Epithelial cell of esophagus (primary cell): ENCODE measurements around the gene MOSPD3.

Experiments
- DNase-seq: peaks from one replicate; pipeline ENCODE4 v3.0.0; 2010; ENCODE audit warnings: low read depth
- H3K4me3 ChIP-seq: 2 replicates; pipeline ENCODE4 v1.5.1; 2011; ENCODE audit warnings: mild to moderate bottlenecking, low read length, control low read depth
- TF ChIP-seq, protein P1 (sequence below): IDR thresholded peaks from 2 replicates; pipeline ENCODE4 v1.5.1; 2011; ENCODE audit warnings: low read depth, mild to moderate bottlenecking, low read length, control low read depth, inconsistent platforms; ENCODE audit not compliant: insufficient read depth; ENCODE audit errors: missing control alignments

Gene MOSPD3

DNA sequence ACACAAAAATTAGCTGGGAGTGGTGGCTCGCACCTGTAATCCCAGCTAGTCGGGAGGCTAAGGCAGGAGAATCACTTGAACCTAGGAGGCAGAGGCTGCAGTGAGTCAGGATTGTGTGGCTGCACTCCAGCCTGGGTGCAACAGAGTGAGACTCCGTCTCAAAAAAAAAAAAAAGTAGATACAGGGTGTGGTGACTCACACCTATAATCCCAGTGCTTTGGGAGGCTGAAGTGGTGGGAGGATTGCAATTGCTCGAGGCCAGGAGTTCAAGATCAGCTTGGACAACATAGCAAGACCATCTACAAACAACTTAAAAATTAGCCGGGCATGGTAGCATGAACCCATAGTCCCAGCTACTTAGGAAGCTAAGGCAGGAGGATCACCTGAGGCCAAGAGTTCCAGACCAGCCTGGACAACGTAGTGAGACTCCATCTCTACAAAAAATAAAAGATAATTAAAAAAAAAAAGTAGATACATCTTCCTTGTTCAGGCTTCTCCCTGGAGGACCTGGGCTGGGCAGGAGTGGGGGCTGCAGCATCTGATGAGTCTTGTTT is 2.0 kb downstream of the MOSPD3 start:
- TF ChIP-seq, protein P1, sequence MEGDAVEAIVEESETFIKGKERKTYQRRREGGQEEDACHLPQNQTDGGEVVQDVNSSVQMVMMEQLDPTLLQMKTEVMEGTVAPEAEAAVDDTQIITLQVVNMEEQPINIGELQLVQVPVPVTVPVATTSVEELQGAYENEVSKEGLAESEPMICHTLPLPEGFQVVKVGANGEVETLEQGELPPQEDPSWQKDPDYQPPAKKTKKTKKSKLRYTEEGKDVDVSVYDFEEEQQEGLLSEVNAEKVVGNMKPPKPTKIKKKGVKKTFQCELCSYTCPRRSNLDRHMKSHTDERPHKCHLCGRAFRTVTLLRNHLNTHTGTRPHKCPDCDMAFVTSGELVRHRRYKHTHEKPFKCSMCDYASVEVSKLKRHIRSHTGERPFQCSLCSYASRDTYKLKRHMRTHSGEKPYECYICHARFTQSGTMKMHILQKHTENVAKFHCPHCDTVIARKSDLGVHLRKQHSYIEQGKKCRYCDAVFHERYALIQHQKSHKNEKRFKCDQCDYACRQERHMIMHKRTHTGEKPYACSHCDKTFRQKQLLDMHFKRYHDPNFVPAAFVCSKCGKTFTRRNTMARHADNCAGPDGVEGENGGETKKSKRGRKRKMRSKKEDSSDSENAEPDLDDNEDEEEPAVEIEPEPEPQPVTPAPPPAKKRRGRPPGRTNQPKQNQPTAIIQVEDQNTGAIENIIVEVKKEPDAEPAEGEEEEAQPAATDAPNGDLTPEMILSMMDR, result no peak
- no peak overlapping the region for H3K4me3 ChIP-seq
- no peak for DNase-seq

DNA sequence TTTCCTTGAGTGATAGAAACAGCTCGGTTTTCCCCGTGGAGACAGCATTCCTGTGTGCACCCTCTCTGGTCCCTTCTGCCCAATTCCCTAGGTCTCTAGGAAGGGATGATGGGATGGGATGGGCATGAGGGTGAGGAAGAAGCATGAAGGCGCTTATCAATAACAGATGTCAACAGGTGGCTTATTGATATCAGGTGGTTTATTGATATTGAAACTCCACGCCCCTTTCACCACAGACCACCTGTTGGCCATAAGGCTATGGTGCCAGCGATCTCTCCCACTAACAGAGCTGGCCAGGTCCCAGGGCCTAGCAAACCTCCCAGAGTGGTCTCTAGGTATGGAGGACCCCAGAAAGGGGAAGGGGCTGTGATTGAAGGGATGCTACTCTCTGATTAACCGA is 7.9 kb downstream of the MOSPD3 start:
- TF ChIP-seq, protein P1, result no peak
- H3K4me3 ChIP-seq, result no peak overlapping the region
- DNase-seq, result no peak

- TF ChIP-seq, protein P1, result no peak
- DNase-seq, result no peak
- H3K4me3 ChIP-seq, result no peak overlapping the region
These were observed 8.5 kb downstream of the MOSPD3 start for GRCh38 chr7:100620804-100621203.

GRCh38 chr7:100621554-100621953 is 9.2 kb downstream of the MOSPD3 start:
- DNase-seq, result no peak
- H3K4me3 ChIP-seq, result no peak overlapping the region

DNA sequence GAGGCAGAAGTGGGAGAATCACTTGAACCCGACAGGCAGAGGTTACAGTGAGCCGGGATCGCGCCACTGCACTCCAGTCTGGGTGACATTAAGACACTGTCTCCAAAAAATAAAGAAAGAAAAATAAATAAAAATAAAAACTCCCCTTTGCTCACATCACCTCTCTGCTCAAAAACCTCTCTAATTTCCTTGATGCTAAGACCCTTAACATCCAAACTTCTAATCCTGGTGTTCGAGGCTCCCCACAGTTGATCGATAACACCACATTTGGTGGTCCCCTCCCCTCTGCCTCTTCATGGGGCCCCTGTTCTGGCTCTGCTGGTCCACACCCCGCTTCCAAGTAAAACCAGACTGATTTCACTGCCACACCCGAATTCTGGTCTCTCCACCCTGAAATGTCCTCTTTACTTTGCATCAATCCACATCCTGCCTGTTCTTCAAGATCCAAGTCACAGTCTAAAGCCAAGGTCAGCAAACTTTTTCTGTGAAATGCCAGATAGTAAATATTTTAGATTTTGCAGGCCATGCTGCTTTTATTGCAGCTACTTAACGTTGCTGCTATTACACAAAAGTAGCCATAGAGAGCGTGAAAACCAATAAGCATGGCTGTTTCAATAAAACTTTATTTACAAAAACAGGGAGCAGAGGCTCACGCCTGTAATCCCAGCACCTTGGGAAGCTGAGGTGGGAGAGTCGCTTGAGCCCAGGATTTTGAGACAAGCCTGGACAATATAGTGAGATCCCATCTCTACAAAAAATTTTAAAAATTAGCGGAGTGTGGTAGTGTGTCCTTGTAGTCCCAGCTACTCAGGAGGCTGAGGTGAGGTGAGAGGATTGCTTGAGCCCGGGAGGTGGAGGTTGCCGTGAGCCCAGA is 11.8 kb downstream of the MOSPD3 start:
- TF ChIP-seq, protein P1, result no peak
- H3K4me3 ChIP-seq, result no peak overlapping the region
- DNase-seq, result no peak

More at GRCh38 chr7:100621554-100621953, 9.2 kb downstream of the MOSPD3 start:
- TF ChIP-seq, protein P1, result no peak

GRCh38 chr7:100626055-100626454 is 13.7 kb downstream of the MOSPD3 start:
- TF ChIP-seq, protein P1, result no peak
- DNase-seq, result no peak
- H3K4me3 ChIP-seq, result no peak overlapping the region
